ENCODE results near the gene HIBCH. TPM values are rescaled to one million over a fixed set of nuclear protein-coding genes. Genes with fewer than 3 reads are reported as not detected.
"Not testable (repeated sequence)": the region's sequence is repeated elsewhere in the genome, so short reads cannot be mapped to it uniquely, and the experiment has no call there.

The HIBCH gene
- total RNA-seq, 1 donor from 2014 or later, result 4.7 TPM

DNA sequence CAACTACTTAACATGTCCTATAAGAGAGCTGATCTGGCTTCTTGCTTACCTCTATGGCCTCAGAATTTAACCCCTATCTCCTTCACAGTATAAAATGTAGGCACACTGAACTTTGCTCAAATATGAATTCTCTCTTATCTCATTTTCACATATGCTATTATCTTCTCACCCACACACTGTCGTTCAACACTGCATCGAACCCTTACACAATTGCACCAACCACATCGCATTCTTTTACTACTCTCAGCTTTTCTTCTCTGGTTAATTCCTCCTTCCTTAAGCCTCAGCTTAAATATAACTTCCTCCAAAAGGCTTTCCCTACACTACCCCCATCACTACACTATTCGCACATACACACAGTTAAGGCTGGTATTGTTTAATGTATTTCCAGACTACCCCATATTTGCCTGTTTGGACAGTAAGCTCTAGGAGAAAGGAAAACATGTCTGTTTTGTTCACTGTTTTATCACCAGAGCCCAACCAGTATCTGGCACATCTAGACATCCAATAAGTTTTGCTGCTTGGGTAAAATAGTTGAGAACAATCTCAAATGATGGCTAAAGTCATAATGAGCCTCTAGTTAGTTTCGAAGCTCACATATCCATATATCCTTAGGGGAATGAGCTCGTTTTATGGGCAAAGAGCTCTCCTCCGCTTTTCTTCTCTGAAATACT is 47.7 kb downstream of the HIBCH start:
- no peak for TF ChIP-seq CTCF (IDR thresholded peaks at IDR 0.05; ENCODE audit: insufficient read depth, low read length, severe bottlenecking)
- FAIRE-seq (peak; percentile 7), DNase-seq (ENCODE audit: low read depth) (no peak)
- Histone ChIP-seq H3K4me3 (ENCODE audit: low read depth, low read length) (no peak overlapping the region), H3K36me3 (ENCODE audit: control insufficient read depth, insufficient read depth, low read length) (no peaks in the 10 kb centered on the region), H3K27me3 (ENCODE audit: control insufficient read depth, insufficient read depth, low read length) (no peaks in the 10 kb centered on the region)

- DNase-seq (ENCODE audit: low read depth), result peak; percentile 53
- Histone ChIP-seq H3K36me3 (ENCODE audit: control insufficient read depth, insufficient read depth, low read length) (no peaks in the 10 kb centered on the region), H3K4me3 (ENCODE audit: low read depth, low read length) (no peak overlapping the region), H3K27me3 (ENCODE audit: control insufficient read depth, insufficient read depth, low read length) (no peaks in the 10 kb centered on the region)
- no peak for TF ChIP-seq CTCF (IDR thresholded peaks at IDR 0.05; ENCODE audit: insufficient read depth, low read length, severe bottlenecking)
- FAIRE-seq, result no peak
Observed at GRCh38 chr2:190270298-190270697, 49.3 kb downstream of the HIBCH start.

- not testable (repeated sequence) for DNase-seq (ENCODE audit: low read depth); H3K27me3 ChIP-seq (ENCODE audit: control insufficient read depth, insufficient read depth, low read length); H3K4me3 ChIP-seq (ENCODE audit: low read depth, low read length); H3K36me3 ChIP-seq (ENCODE audit: control insufficient read depth, insufficient read depth, low read length); FAIRE-seq
Observed at GRCh38 chr2:190269699-190270098, 49.9 kb downstream of the HIBCH start.

- TF ChIP-seq CTCF (IDR thresholded peaks at IDR 0.05; ENCODE audit: insufficient read depth, low read length, severe bottlenecking), result no peak
Observed at GRCh38 chr2:190267302-190267701, 52.3 kb downstream of the HIBCH start.

DNA sequence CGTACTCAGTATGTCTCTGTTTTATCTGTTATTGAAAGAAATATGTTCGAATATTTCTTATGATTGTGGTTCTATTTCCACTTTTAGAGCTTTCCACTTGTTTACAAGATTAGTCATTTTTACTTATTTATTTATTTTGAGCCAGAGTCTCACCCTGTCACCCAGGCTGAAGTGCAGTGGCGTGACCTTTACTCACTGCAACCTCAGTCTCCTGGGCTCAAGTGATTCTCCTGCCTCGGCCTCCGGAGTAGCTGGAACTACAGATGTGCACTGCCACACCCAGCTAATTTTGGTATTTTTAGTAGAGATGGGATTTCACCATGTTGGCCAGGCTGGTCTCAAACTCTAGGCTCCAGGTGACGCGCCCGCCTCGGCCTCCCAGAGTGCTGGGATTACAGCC is 53.3 kb downstream of the HIBCH start:
- no peak for DNase-seq (ENCODE audit: low read depth)
- no peak for TF ChIP-seq CTCF (IDR thresholded peaks at IDR 0.05; ENCODE audit: insufficient read depth, low read length, severe bottlenecking)
- FAIRE-seq, result no peak

More at GRCh38 chr2:190267302-190267701, 52.3 kb downstream of the HIBCH start:
- peak; percentile 73 for DNase-seq (ENCODE audit: low read depth)
- no peaks in the 10 kb centered on the region for H3K36me3 ChIP-seq (ENCODE audit: control insufficient read depth, insufficient read depth, low read length)
- no peak for FAIRE-seq
- H3K27me3 ChIP-seq (ENCODE audit: control insufficient read depth, insufficient read depth, low read length), result no peaks in the 10 kb centered on the region
- H3K4me3 ChIP-seq (ENCODE audit: low read depth, low read length), result no peak overlapping the region

GRCh38 chr2:190261851-190262250 is 57.8 kb downstream of the HIBCH start:
- TF ChIP-seq CTCF (IDR thresholded peaks at IDR 0.05; ENCODE audit: insufficient read depth, low read length, severe bottlenecking), result no peak
- no peaks in the 10 kb centered on the region for H3K27me3 ChIP-seq (ENCODE audit: control insufficient read depth, insufficient read depth, low read length)
- no peak overlapping the region for H3K4me3 ChIP-seq (ENCODE audit: low read depth, low read length)
- FAIRE-seq, result no peak
- peaks cover 2% of the 10 kb centered on the region for H3K36me3 ChIP-seq (ENCODE audit: control insufficient read depth, insufficient read depth, low read length)
- DNase-seq (ENCODE audit: low read depth), result no peak

More for the DNA sequence above, 53.3 kb downstream of the HIBCH start:
- Histone ChIP-seq H3K4me3 (ENCODE audit: low read depth, low read length) (no peak overlapping the region), H3K36me3 (ENCODE audit: control insufficient read depth, insufficient read depth, low read length) (no peaks in the 10 kb centered on the region), H3K27me3 (ENCODE audit: control insufficient read depth, insufficient read depth, low read length) (no peaks in the 10 kb centered on the region)
